K562 (cell line): ENCODE measurements around the gene SLC18A3. TPM values are rescaled to one million over a fixed set of nuclear protein-coding genes. Genes with fewer than 3 reads are reported as not detected.

Source experiments
- ATAC-seq: fragments of 200-7000 bp; cut with Tn5 transposase; 3 replicates; pipeline ENCODE4 v1.9.1; 2020; ENCODE audit warnings: moderate library complexity
- BruUV-seq: library from RNA; stranded (reverse); fragments of 400-500 nt; replicated peaks from 2 replicates; lab custom pipeline; 2021; lab: Mats Ljungman, UMichigan
- CTCF ChIA-PET: fragments of 300-600 bp; formaldehyde crosslinking; extraction: SDS; loops from one replicate; lab custom pipeline; 2021; ENCODE audit warnings: low intra/inter-chr PET ratio; lab: Yijun Ruan, JAX
- POLR2A ChIA-PET: fragments of 300-600, 350-650 bp; sonication (Branson Sonifier 250); formaldehyde crosslinking; extraction: SDS; loops from one replicate; lab custom pipeline; 2021; ENCODE audit warnings: antibody characterized with exemption, inconsistent platforms; lab: Yijun Ruan, JAX
- DNase-seq, 4 experiments: peaks; one replicate each; pipeline versions ENCODE4 v3.0.0 to v3.0.0-alpha.2; 2011 to 2018; ENCODE audit warnings: low spot score in 3 of 4, mixed read lengths in 3 of 4; ENCODE audit errors: extremely low read depth in 1 of 4
- FAIRE-seq: peaks from 2 replicates; lab custom pipeline; 2011; peaks lifted over from hg19 to GRCh38; lab: Jason Lieb, UNC
- H2AFZ ChIP-seq: 2 replicates; pipeline ENCODE4 v1.6.0; 2011; ENCODE audit warnings: low read depth, low read length, control low read depth, inconsistent platforms
- H3K27ac ChIP-seq: fragments of 200-600 bp; 3 replicates; pipeline ENCODE4 v1.8.0; 2011; ENCODE audit warnings: low read depth, mild to moderate bottlenecking, control low read depth, inconsistent platforms, low read length, moderate library complexity, mixed read lengths; ENCODE audit errors: extremely low read depth
- H3K27me3 ChIP-seq, 2 experiments: fragments of 300-600 bp in 1 of 2; 2 replicates in 1 of 2; 3 replicates in 1 of 2; pipeline versions ENCODE4 v1.6.0 to v1.8.0; 2011; ENCODE audit warnings: inconsistent platforms in 2 of 2, low read length in 2 of 2, mild to moderate bottlenecking in 1 of 2, mixed read lengths in 1 of 2, moderate library complexity in 1 of 2; ENCODE audit not compliant: control insufficient read depth in 2 of 2, insufficient read depth in 2 of 2
- H3K36me3 ChIP-seq: fragments of 300-600 bp; 3 replicates; pipeline ENCODE4 v1.8.0; 2011; ENCODE audit warnings: mild to moderate bottlenecking, low read length, inconsistent platforms; ENCODE audit not compliant: control insufficient read depth, insufficient read depth
- H3K4me1 ChIP-seq, 2 experiments: fragments of 200-600 bp in 1 of 2; replicated peaks in 1 of 2; 2 replicates in 1 of 2; 3 replicates in 1 of 2; pipeline versions ENCODE4 v1.5.1 to v1.8.0; 2011; ENCODE audit warnings: inconsistent platforms in 2 of 2, low read length in 2 of 2, mild to moderate bottlenecking in 1 of 2, mixed read lengths in 1 of 2, moderate library complexity in 1 of 2; ENCODE audit not compliant: control insufficient read depth in 2 of 2, insufficient read depth in 2 of 2
- H3K4me2 ChIP-seq: 2 replicates; pipeline ENCODE4 v1.6.1; 2011; ENCODE audit warnings: low read length, control low read depth, inconsistent platforms, mixed read lengths; ENCODE audit not compliant: insufficient read depth
- H3K4me3 ChIP-seq: fragments of 200-600 bp; sonication (generic), shearing (Covaris generic); 2 replicates; pipeline ENCODE4 v1.5.1; 2016; ENCODE audit warnings: control low read depth, inconsistent platforms
- H3K79me2 ChIP-seq: fragments of 200-600 bp; 3 replicates; pipeline ENCODE4 v1.8.0; 2011; ENCODE audit warnings: low read length, inconsistent platforms; ENCODE audit not compliant: control insufficient read depth, insufficient read depth
- H3K9ac ChIP-seq, 2 experiments: 2 replicates each; pipeline versions ENCODE4 v1.6.0 to v1.6.1; 2011; ENCODE audit warnings: low read depth in 2 of 2, low read length in 2 of 2, control low read depth in 1 of 2, inconsistent platforms in 1 of 2, mild to moderate bottlenecking in 1 of 2, mixed read lengths in 1 of 2; ENCODE audit not compliant: insufficient read depth in 1 of 2
- H3K9me1 ChIP-seq: one replicate; pipeline ENCODE4 v1.6.0; 2011; ENCODE audit warnings: inconsistent platforms, mild to moderate bottlenecking, low read length, moderate library complexity; ENCODE audit not compliant: control insufficient read depth, insufficient read depth
- H3K9me3 ChIP-seq: replicated peaks from 2 replicates; pipeline ENCODE4 v1.5.1; 2011; ENCODE audit warnings: low read depth, low read length, inconsistent platforms; ENCODE audit not compliant: control insufficient read depth, insufficient read depth
- H4K20me1 ChIP-seq: replicated peaks from 2 replicates; pipeline ENCODE4 v1.6.1; 2011; ENCODE audit warnings: low read length, inconsistent platforms, mixed read lengths; ENCODE audit not compliant: control insufficient read depth, insufficient read depth
- BACH1 ChIP-seq: fragments of 200-800 bp; sonication (Bioruptor generic); IDR thresholded peaks from 2 replicates; pipeline ENCODE4 v1.6.1; 2016; ENCODE audit warnings: missing genetic modification characterization, missing compliant biosample characterization
- ELK3 ChIP-seq: fragments of 450-650 bp; formaldehyde crosslinking; IDR thresholded peaks from 2 replicates; pipeline ENCODE4 v1.4.0; 2020; ENCODE audit warnings: mild to moderate bottlenecking
- HMBOX1 ChIP-seq: sonication (generic); IDR thresholded peaks from 2 replicates; pipeline ENCODE4 v1.6.1; 2016
- POLR2B ChIP-seq: fragments of 450-650 bp; IDR thresholded peaks from 2 replicates; pipeline ENCODE4 v1.6.1; 2018; ENCODE audit warnings: low read depth; ENCODE audit not compliant: partially characterized antibody
- SUPT5H ChIP-seq: fragments of 450-650 bp; IDR thresholded peaks from 2 replicates; pipeline ENCODE4 v1.6.1; 2016
- THRAP3 ChIP-seq: fragments of 450-650 bp; IDR thresholded peaks from 2 replicates; pipeline ENCODE4 v1.6.1; 2016; ENCODE audit warnings: mild to moderate bottlenecking, inconsistent platforms, borderline replicate concordance
- ZBTB7A ChIP-seq: IDR thresholded peaks from 2 replicates; pipeline ENCODE4 v1.6.1; 2011; ENCODE audit warnings: low read depth, mild to moderate bottlenecking, low read length, moderate library complexity, borderline replicate concordance; ENCODE audit not compliant: control insufficient read depth
- ZKSCAN8 ChIP-seq: fragments of 200-800 bp; sonication (Bioruptor generic); IDR thresholded peaks from 2 replicates; pipeline ENCODE4 v1.6.1; 2016; ENCODE audit warnings: missing genetic modification characterization, missing compliant biosample characterization
- ZNF583 ChIP-seq: fragments of 250-450 bp; sonication (Bioruptor Pico); IDR thresholded peaks from 2 replicates; pipeline ENCODE4 v1.4.0; 2020
- ZZZ3 ChIP-seq: fragments of 450-650 bp; IDR thresholded peaks from 2 replicates; pipeline ENCODE4 v1.6.1; 2016; ENCODE audit warnings: antibody characterized with exemption, mild to moderate bottlenecking, moderate library complexity
- WGBS: fragments of 100-300 bp; shearing (Covaris generic); methylation state at CpG from one replicate; pipeline ENCODE4 v1.1.6; 2016; ENCODE audit warnings: low coverage, mixed read lengths; ENCODE audit not compliant: insufficient coverage; ENCODE audit errors: missing lambda C conversion rate; 5-methylcytosine and 5-hydroxymethylcytosine counted together
- in situ Hi-C: fragments of 300-500 bp; cut with MboI; formaldehyde crosslinking; loops from 4 replicates; pipeline ENCODE4 v1.15.0; 2018; ENCODE audit warnings: inconsistent platforms, mixed read lengths
- intact Hi-C: fragments of 100-400 bp; cut with micrococcal nuclease; formaldehyde crosslinking; loops from 2 replicates; pipeline ENCODE4 v1.14.2; 2022
- polyA plus RNA-seq, 8 experiments: library from polyadenylated mRNA; depleted of rRNA in 4 of 8; stranded (reverse) in 5 of 8; unstranded in 3 of 8; fragments of >200 nt; fragmentation: Nextera tagmentation in 2 of 8; fragmentation: Illumina TruSeq in 1 of 8; extraction: Ambion mirVana in 2 of 8; extraction: Trizol in 1 of 8; gene quantifications; 2 replicates each; pipeline versions ENCODE4 v1.2.1 to v1.2.3, GENCODE V29; 2011 to 2014; ENCODE audit warnings: inconsistent platforms in 1 of 8, missing spikeins in 1 of 8
- total RNA-seq, 7 experiments: library from RNA; depleted of rRNA in 6 of 7; stranded (reverse); fragments of >200 nt in 6 of 7; fragmentation: Illumina TruSeq in 2 of 7; extraction: Trizol in 2 of 7; gene quantifications; 2 replicates each; pipeline versions ENCODE4 v1.2.1 to v1.2.3, GENCODE V29; 2011 to 2021; ENCODE audit warnings: low replicate concordance in 1 of 7
- TF ChIP-seq, protein P1 (sequence below): IDR thresholded peaks from 3 replicates; pipeline ENCODE4 v1.6.1; 2011; ENCODE audit warnings: borderline replicate concordance, mild to moderate bottlenecking; ENCODE audit not compliant: insufficient read length, insufficient read depth

Gene SLC18A3
- total and polyA plus RNA-seq, 9 of the 15 experiments (the other 6 are each of a cell fraction or from before 2014, with no cell fraction given), result not detected

- Histone ChIP-seq H3K4me3 (no peak overlapping the region), H3K27me3 (peaks cover 14 to 20% of the 10 kb centered on the region in 2 experiments), H3K9me1 (no peaks in the 10 kb centered on the region), H3K9me3 (no peaks in the 10 kb centered on the region), H2AFZ (no peak overlapping the region), H3K36me3 (no peaks in the 10 kb centered on the region), H3K9ac (no peak overlapping the region), H3K27ac (no peak overlapping the region), H3K79me2 (no peaks in the 10 kb centered on the region), H3K4me1 (no peaks in the 10 kb centered on the region), H4K20me1 (no peaks in the 10 kb centered on the region), H3K4me2 (no peak overlapping the region)
- FAIRE-seq, result no peak
- WGBS, result 3% methylated on average over 2 of the region's 2 CpGs
- in situ Hi-C loops, result no loop called here
- no peak for DNase-seq
- no TSS peak for BruUV-seq
- TF ChIP-seq HMBOX1, result no peak
- ATAC-seq, result no peak
- ChIA-PET CTCF (no interaction called here), POLR2A (interaction anchor here (0.8 kb wide), 1 partner anchor 9 kb away, joined by 3 read pairs; no protein-coding TSS in a partner anchor)
- intact Hi-C loops, result no loop called here
Observed at GRCh38 chr10:49560526-49560925, 49.6 kb upstream of the SLC18A3 start.

GRCh38 chr10:49562893-49563292 lies 47.2 kb upstream of the SLC18A3 start:
- Histone ChIP-seq H3K27me3 (peaks cover 14 to 20% of the 10 kb centered on the region in 2 experiments), H3K9me3 (no peaks in the 10 kb centered on the region), H2AFZ (no peak overlapping the region), H3K9ac (no peak overlapping the region), H3K4me2 (no peak overlapping the region), H3K27ac (no peak overlapping the region), H3K36me3 (no peaks in the 10 kb centered on the region), H3K4me1 (no peaks in the 10 kb centered on the region), H3K79me2 (no peaks in the 10 kb centered on the region), H3K4me3 (no peak overlapping the region), H3K9me1 (no peaks in the 10 kb centered on the region), H4K20me1 (no peaks in the 10 kb centered on the region)
- in situ Hi-C loops, result no loop called here
- ChIA-PET CTCF (no interaction called here), POLR2A (interaction anchor here (1.6 kb wide), 1 partner anchor 24 kb away, joined by 3 read pairs; the partner anchor contains the start of gene ERCC6)
- 0% methylated on average over 1 of the region's 1 CpG for WGBS
- BruUV-seq, result no TSS peak
- FAIRE-seq (no peak), DNase-seq (no peak), ATAC-seq (no peak)
- intact Hi-C loops, result no loop called here
- no peak for TF ChIP-seq BACH1 (tag)
- TF ChIP-seq ZBTB7A, result no peak
- no peak for TF ChIP-seq THRAP3
- no peak for TF ChIP-seq SUPT5H
- TF ChIP-seq ZNF583 (CRISPR knock-in tag), result no peak
- TF ChIP-seq ZZZ3, result no peak
- TF ChIP-seq ELK3 (CRISPR knock-in tag), result no peak
- TF ChIP-seq, protein P1, sequence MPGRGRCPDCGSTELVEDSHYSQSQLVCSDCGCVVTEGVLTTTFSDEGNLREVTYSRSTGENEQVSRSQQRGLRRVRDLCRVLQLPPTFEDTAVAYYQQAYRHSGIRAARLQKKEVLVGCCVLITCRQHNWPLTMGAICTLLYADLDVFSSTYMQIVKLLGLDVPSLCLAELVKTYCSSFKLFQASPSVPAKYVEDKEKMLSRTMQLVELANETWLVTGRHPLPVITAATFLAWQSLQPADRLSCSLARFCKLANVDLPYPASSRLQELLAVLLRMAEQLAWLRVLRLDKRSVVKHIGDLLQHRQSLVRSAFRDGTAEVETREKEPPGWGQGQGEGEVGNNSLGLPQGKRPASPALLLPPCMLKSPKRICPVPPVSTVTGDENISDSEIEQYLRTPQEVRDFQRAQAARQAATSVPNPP, result no peak
- no peak for TF ChIP-seq POLR2B
- no peak for TF ChIP-seq ZKSCAN8
